NCI-H1436 (cell line): ENCODE measurements around the gene TNFRSF11A.

Experiments
- DNase-seq: peaks from one replicate; lab custom pipeline; 2025; lab: John Stamatoyannopoulos, UW

Gene TNFRSF11A

GRCh38 chr18:62384068-62384467, 59.0 kb downstream of the TNFRSF11A start:
- DNase-seq = no peak

DNA sequence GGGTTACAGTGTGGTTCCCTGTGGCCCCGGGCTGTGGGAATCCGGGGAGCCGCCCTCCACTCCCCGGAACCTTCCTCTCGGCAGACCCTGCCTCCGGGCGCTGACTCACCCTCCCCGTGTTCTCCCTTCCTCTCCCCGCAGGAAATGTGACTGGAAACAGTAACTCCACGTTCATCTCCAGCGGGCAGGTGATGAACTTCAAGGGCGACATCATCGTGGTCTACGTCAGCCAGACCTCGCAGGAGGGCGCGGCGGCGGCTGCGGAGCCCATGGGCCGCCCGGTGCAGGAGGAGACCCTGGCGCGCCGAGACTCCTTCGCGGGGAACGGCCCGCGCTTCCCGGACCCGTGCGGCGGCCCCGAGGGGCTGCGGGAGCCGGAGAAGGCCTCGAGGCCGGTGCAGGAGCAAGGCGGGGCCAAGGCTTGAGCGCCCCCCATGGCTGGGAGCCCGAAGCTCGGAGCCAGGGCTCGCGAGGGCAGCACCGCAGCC, 59.5 kb downstream of the TNFRSF11A start:
- DNase-seq = no peak

- DNase-seq = no peak
Observed at GRCh38 chr18:62386091-62386490, 61.0 kb downstream of the TNFRSF11A start.

GRCh38 chr18:62386601-62387000, 61.5 kb downstream of the TNFRSF11A start:
- DNase-seq = no peak

DNA sequence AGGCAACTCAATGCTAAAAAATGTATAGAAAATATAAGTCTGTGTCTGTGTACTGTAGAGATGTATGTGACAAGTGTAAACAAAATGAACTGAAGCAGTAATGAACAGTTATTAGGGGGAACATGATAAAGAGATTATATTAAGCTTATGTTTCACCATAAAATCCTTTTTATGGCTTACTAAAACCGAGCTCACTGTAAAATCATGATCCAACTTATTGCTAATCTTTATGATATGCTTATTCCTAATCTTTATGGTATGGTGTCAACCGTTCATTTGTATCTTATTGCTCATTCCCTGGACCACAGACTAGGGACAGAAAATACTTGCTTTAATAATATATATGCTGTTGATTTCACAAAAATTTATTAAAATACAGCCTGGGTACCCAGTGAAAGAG, 62.1 kb downstream of the TNFRSF11A start:
- no peak for DNase-seq

DNA sequence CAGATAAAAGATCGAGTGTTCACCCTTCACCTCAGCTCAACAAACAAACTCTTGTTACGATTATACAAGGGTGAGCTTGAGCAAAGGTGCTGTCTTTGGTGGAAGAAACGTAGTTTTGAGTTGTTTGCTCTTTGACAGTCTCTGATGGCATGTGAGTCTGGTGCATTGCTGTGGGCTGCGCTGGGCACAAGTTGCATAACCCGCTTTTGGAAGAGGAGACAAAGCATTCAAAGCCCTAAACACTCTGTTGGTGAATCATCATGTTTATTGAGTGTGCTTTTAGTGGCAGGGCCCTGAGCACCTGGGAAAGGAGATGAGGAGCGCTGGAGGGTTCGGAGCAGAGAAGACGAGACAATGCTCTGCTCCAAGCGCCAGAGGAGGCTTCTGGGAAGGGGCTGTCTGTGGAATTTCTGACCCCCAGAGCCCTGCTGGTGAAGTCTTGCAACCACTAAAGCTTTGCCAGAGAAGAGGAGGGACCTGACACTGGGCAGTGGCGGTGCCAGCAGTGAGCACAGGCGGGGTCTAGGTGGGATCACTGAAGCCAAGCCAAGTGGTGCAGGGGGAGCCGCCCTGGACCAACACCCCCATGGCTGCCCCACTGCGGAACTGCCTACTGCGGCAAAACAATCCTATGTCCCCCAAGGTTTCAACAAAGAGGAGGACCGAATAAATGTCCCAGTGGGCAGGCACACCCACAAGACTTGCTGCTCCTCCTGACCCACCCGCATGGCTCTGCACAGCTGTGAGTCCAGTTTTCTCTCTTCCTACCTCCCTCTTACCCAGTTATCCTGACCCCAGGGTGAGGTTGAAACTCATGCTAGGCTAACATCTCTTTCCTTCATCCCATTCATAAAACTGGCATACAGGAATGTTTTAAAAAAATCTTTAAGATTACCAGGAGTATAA, 64.0 kb downstream of the TNFRSF11A start:
- DNase-seq = no peak

DNA sequence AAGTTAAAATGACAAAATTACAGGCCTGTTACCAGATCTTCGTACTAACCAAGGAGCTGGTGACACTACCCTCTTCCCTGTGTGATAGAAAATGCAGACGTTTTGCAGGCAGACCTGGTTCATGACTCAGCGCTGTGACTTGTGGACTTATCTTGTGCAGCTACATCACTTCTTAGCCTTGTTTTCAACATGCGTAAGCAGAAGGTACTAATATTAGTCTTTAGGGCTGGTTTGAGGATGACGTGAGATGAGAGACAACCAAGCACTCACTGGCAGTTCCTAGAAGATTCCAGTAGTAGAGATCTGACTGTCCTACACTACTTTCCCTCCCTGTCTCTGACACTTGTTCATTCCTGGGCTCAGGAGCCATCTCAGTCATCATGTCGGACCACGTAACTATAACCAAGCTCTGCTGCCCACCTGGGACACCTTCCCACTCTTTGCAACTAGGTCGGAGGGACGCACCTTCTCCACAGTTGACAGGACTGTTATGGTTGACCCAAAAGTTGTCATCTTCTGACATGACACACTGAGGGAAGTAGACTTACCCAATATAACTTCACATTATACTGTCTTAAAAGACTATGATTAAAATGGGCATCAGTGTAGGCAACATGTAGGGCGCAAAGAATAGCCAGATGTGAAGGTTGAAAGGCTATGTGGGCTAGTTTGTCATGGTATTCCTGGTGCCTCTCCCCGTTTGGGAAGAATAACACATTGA, 64.8 kb downstream of the TNFRSF11A start:
- no peak for DNase-seq

DNA sequence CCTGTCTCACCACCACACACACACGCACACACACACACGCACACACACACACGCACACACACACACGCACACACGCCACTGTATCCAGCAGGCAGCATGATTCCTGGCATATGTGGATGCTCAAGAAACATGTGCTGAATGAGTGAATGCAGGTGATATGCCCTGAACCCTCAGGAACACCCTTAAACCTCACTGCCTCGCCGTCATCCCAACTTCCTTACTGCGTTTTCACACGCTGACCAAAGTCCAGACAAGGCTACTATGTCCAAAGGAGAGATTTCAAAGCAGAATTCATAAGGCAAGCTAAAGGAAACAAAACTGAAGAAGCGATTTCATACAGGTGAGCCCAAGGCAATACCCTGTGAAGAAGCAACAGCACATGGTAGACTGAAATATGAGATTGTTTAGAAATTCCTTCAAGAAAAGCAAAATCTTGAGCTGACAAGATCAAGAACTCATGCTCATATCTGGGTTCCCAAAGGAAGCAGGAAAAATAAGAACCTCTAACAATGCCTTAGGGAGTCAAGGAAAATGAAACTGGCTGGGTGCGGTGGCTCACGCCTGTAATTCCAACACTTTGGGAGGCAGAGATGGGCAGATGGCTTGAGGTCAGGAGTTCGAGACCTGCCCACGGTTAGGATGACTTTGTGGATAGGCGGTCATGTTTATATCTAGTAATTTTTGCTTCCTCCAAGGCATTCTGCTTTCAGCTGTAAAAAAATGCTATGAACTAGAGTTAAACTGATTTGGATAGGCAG, 69.1 kb downstream of the TNFRSF11A start:
- DNase-seq = no peak

- DNase-seq = no peak
Observed at GRCh38 chr18:62396381-62396780, 71.3 kb downstream of the TNFRSF11A start.

DNA sequence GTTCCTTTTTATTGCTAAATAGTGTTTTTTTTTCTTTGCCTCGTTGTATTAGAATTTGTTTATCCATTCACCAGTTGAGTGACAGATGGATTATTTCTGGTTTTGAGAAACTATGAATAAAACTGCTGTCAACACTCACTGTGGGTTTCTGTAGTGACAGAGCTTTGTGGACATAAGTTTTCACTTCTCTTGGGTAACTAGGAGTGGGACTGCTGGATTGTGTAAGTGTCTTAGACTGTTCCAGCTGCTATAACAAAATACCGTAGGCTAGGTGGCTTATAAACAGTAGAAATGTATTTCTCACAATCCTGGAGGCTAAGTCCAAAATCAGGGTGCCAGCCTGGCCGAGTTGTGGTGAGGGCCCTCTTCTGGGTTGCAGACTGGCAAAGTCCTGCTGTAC, 71.9 kb downstream of the TNFRSF11A start:
- DNase-seq = no peak

DNA sequence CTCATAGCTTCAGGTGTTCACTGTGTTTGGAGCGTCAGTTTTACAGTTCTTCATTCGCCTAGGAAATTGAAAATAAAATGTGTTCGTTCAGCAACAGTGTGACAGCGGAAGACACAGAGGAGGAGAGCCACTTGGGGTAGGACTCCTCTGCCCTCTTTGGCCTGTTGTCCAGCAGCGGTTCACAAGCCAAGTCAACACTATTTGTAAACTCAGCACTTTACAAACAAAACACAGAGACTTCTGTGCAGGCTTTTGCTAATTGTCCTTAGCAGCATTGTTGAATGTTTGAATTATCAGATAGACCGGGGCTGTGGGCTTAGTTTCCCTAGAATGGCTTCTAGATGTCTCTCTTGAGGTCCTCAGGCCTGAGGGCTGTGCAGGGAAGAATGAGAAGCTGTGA, 73.2 kb downstream of the TNFRSF11A start:
- no peak for DNase-seq

DNA sequence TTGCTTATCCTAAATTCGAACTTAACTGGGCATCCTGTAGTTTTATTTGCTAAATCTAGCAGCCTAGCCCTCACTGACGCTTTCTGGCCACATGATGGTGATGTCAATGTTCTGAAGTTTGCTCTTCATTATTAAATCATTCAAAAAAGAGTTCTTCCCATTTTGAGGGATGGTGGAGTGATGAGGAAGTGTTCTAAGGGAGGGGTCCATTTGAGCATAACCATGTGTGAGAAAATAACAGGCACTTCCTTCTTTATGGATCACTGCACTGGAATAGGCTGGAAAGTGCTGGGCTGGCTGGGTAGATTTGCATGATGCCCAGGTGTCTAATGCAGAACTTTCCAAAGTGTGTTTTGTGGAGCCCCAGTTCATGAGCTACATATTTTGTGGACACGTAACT, 74.2 kb downstream of the TNFRSF11A start:
- no peak for DNase-seq

DNA sequence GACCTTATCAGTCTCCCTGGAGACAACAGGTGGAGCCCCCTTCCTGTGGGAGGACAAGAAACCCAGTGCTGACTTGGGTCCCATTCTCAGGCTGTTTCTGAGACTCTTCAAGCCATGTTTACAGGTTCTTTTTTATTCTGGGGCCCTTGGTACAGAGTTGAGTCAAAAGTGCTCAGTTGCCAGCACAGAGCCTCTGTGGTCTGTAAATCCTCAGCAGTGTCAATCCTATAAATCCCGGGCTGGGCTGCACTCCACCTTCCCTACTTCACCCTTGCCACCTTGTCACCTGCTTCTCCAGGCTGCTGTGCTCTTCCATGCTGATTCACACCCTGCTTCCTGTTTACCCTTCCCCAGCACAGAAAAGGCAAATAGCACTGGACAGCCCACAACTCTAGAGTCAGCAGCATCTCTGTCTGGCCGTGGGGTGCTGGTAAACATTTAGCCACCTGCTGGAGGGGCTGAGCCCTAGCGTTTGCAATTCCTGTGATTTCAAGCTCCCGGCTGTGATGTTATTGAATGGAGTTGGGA, 74.7 kb downstream of the TNFRSF11A start:
- DNase-seq = peak; percentile 6

DNA sequence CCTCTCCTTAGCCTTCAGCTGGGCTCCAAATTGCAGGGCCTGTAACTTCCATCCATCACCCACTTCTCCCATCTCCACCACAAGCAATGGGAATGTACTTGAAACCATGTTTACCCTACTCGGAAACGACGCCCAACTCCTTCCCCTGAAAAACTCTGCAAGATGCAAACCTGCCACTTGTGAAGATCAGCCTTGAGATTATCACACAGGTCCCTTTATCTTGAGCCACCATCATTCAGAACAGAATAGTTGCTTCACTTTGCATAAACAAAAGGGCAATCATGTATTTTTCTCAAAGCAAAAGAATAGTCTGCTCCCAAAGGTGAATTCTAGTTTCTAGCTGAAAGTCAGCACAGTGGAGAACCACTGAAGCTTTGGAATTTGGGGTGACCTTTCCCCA, 75.8 kb downstream of the TNFRSF11A start:
- DNase-seq = no peak

DNA sequence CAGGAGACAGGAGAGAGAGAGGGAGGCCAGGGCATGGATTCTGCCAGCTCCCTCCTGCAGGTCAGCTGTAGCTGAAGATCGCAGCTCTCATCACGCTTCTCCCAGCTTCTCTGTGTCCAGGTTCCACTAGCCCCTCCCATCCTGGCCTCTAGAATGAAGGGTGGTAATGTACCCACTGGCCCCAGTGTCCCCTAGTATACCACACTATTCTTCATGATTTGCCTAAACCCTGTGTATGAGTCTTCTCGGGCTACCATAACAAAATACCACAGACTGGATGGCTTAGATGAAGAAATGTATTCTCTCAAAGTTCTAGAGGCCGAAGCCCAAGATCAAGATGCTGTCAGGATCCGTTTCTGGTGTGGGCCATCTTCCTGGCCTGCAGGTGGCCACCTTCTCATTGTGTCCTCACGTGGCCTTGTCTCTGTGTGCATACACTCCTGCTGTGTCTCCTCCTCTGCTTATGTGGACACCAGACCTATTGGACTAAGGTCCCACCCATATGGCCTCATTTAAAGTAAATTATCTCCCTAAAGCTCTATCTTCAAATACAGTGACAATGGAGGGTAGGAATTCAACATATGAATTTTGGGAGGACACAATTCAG, 77.3 kb downstream of the TNFRSF11A start:
- DNase-seq = no peak

DNA sequence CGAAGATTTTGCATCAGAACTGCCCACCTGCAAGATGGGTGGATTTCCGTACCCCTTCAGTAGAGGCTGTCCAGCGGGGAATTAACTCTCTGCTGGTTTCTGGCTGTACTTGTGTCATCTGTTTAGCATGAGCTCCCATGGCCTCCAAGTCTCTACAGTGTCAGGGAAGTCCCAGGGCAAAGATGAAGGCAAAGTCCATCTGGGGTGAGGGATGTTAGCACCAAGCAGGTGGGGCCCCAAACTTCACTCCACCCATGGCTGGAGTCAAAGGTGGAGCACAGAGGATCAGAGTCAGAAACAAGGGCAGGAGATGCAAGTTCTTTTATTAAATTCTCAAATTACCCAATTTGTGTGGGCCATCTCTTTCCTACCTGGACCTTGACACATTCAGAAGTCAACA, 78.0 kb downstream of the TNFRSF11A start:
- no peak for DNase-seq

- no peak for DNase-seq
Observed at GRCh38 chr18:62404881-62405280, 79.8 kb downstream of the TNFRSF11A start.

- DNase-seq = no peak
Observed at GRCh38 chr18:62407660-62408059, 82.5 kb downstream of the TNFRSF11A start.

- no peak for DNase-seq
Observed at GRCh38 chr18:62409821-62410220, 84.7 kb downstream of the TNFRSF11A start.

DNA sequence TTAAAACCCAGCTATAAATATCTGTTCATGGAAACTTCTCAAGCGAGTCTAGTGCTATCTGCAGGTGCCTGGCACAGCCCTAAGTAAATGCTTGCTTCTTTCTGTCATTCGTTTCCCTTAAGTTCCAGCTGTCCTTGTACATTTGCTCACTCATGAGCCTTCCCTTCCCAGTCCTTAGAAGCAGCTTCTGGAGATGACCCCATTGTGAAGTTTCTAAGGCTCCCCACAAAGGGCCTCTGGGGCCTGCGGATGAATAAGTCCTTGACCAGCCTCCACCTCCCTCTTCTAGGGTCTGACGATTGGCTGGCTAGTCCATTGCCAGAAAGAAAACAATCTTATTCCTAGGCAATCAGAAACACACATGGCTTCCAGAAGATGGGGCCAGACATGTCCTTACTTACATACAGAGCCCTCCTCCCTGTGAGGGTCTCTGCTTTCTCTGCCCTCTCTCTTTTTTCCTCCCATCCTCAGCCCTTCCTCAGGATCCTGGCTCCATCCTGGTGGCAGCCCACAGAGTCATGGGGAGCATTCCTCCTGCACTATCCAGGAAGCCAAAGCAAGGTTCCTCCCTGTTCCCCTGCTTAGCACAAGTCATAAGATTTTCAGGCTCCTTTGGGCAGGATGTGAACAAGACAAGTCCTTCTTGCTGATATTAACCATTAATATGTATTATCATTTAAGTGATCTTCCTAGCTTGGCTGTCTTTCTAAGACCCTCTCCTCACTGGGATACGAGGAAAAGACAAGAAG, 87.3 kb downstream of the TNFRSF11A start:
- DNase-seq = no peak

- no peak for DNase-seq
Observed at GRCh38 chr18:62413206-62413605, 88.1 kb downstream of the TNFRSF11A start.
